A549 (cell line): ENCODE data around the gene PPP1CC. TPM values are rescaled to one million over a fixed set of nuclear protein-coding genes. Genes with fewer than 3 reads are reported as not detected.

Experiments used
- ATAC-seq, 2 experiments: fragments of 200-7000 bp in 1 of 2; fragments of >200 bp in 1 of 2; cut with Nextera tagmentation in 1 of 2; cut with Tn5 transposase in 1 of 2; 3 replicates each; pipeline versions ENCODE4 v1.8.0 to v1.9.1; 2018 to 2020; ENCODE audit warnings: mild to moderate bottlenecking in 1 of 2, moderate library complexity in 1 of 2
- CTCF ChIA-PET: fragments of 300-600 bp; sonication (Branson Sonifier 250); formaldehyde crosslinking; extraction: SDS; loops from one replicate; lab custom pipeline; 2021; ENCODE audit warnings: antibody characterized with exemption, inconsistent platforms; lab: Yijun Ruan, JAX
- POLR2A ChIA-PET: fragments of 350-600 bp; formaldehyde crosslinking; extraction: SDS; loops from one replicate; lab custom pipeline; 2021; ENCODE audit warnings: antibody characterized with exemption, inconsistent platforms; lab: Yijun Ruan, JAX
- DNase-seq, 2 experiments: peaks; one replicate each; pipeline versions ENCODE4 v3.0.0 to v3.0.0-alpha.2; 2011 to 2016; ENCODE audit warnings: low read depth in 1 of 2, low spot score in 1 of 2
- FAIRE-seq: peaks from 2 replicates; lab custom pipeline; 2011; peaks lifted over from hg19 to GRCh38; lab: Jason Lieb, UNC
- H3K27ac ChIP-seq, 2 experiments: fragments of >200 bp; sonication (Bioruptor Twin); formaldehyde crosslinking; 3 replicates each; pipeline ENCODE4 v1.5.1; 2016 to 2017
- H3K4me1 ChIP-seq: fragments of >200 bp; sonication (Bioruptor Twin); formaldehyde crosslinking; 3 replicates; pipeline ENCODE4 v1.6.1; 2016
- H3K4me2 ChIP-seq: fragments of >200 bp; sonication (Bioruptor Twin); formaldehyde crosslinking; 3 replicates; pipeline ENCODE4 v1.6.1; 2016
- H3K4me3 ChIP-seq: fragments of >200 bp; sonication (Bioruptor Twin); formaldehyde crosslinking; 3 replicates; pipeline ENCODE4 v1.5.1; 2016
- H3K9me3 ChIP-seq: fragments of >200 bp; sonication (Bioruptor Twin); formaldehyde crosslinking; 3 replicates; pipeline ENCODE4 v1.6.1; 2016
- BHLHE40 ChIP-seq: IDR thresholded peaks from 2 replicates; pipeline ENCODE4 v1.6.1; 2012; ENCODE audit warnings: low read depth, low read length, inconsistent platforms
- CBX2 ChIP-seq: fragments of 200-600 bp; sonication (generic); IDR thresholded peaks from 2 replicates; pipeline ENCODE4 v1.6.1; 2016; ENCODE audit warnings: low read depth, mild to moderate bottlenecking, borderline replicate concordance
- EHF ChIP-seq: fragments of 250-450 bp; sonication (Bioruptor Pico); IDR thresholded peaks from 2 replicates; pipeline ENCODE4 v1.5.0; 2020; ENCODE audit warnings: mild to moderate bottlenecking
- EHMT2 ChIP-seq: fragments of 200-600 bp; sonication (generic); IDR thresholded peaks from 2 replicates; pipeline ENCODE4 v1.6.1; 2016; ENCODE audit warnings: antibody characterized with exemption, low read depth, mild to moderate bottlenecking, moderate library complexity
- GATA3 ChIP-seq: IDR thresholded peaks from 2 replicates; pipeline ENCODE4 v1.6.1; 2012; ENCODE audit warnings: borderline replicate concordance
- HOXA7 ChIP-seq: fragments of 250-450 bp; sonication (Bioruptor Pico); IDR thresholded peaks from 2 replicates; pipeline ENCODE4 v1.5.0; 2020; ENCODE audit warnings: mild to moderate bottlenecking, moderate library complexity
- JUNB ChIP-seq: fragments of >200 bp; sonication (Bioruptor Twin); formaldehyde crosslinking; IDR thresholded peaks from 2 replicates; pipeline ENCODE4 v1.6.1; 2016
- KDM5A ChIP-seq: fragments of 200-600 bp; sonication (generic); IDR thresholded peaks from 2 replicates; pipeline ENCODE4 v1.6.1; 2016; ENCODE audit warnings: antibody characterized with exemption, mild to moderate bottlenecking
- NFE2L2 ChIP-seq: fragments of 150-350 bp; conservative IDR thresholded peaks from 2 replicates; pipeline ENCODE4 v1.6.1; 2014; ENCODE audit warnings: low read length
- NPAS2 ChIP-seq: fragments of 250-450 bp; sonication (Bioruptor Pico); IDR thresholded peaks from 2 replicates; pipeline ENCODE4 v1.8.0; 2022; ENCODE audit warnings: mild to moderate bottlenecking, moderate library complexity, borderline replicate concordance
- NR3C1 ChIP-seq: fragments of >200 bp; sonication (Bioruptor Twin); formaldehyde crosslinking; IDR thresholded peaks from 3 replicates; pipeline ENCODE4 v1.6.1; 2017
- PHF8 ChIP-seq: fragments of 200-600 bp; sonication (generic); IDR thresholded peaks from 2 replicates; pipeline ENCODE4 v1.6.1; 2016; ENCODE audit warnings: low read depth, mild to moderate bottlenecking, antibody characterized with exemption, moderate library complexity, borderline replicate concordance
- POLR2AphosphoS2 ChIP-seq: conservative IDR thresholded peaks from 2 replicates; pipeline ENCODE4 v1.6.1; 2012; ENCODE audit warnings: low read length, improper control_type of control experiment, inconsistent platforms
- RAD21 ChIP-seq, 2 experiments: fragments of >200 bp in 1 of 2; sonication (Bioruptor Twin) in 1 of 2; formaldehyde crosslinking in 1 of 2; IDR thresholded peaks in 1 of 2; conservative IDR thresholded peaks in 1 of 2; 2 replicates in 1 of 2; 3 replicates in 1 of 2; pipeline ENCODE4 v1.6.1; 2012 to 2018; ENCODE audit warnings: inconsistent platforms in 1 of 2
- RARB ChIP-seq: fragments of 250-450 bp; sonication (Bioruptor Pico); IDR thresholded peaks from 2 replicates; pipeline ENCODE4 v1.8.0; 2021; ENCODE audit warnings: mild to moderate bottlenecking, moderate library complexity
- RFX5 ChIP-seq: fragments of 450-650 bp; IDR thresholded peaks from 2 replicates; pipeline ENCODE4 v1.7.1; 2014; ENCODE audit warnings: antibody characterized with exemption, mild to moderate bottlenecking, moderate library complexity
- SMC3 ChIP-seq: fragments of >200 bp; sonication (Bioruptor Twin); formaldehyde crosslinking; IDR thresholded peaks from 3 replicates; pipeline ENCODE4 v1.6.1; 2018; ENCODE audit warnings: inconsistent platforms
- ZFP36 ChIP-seq: fragments of 450-650 bp; IDR thresholded peaks from 2 replicates; pipeline ENCODE4 v1.6.1; 2014; ENCODE audit warnings: borderline replicate concordance; ENCODE audit not compliant: partially characterized antibody
- WGBS: methylation state at CpG from one replicate; pipeline ENCODE4 v1.1.6; 2017; ENCODE audit errors: missing lambda C conversion rate; 5-methylcytosine and 5-hydroxymethylcytosine counted together
- polyA plus RNA-seq, 4 experiments: library from polyadenylated mRNA; depleted of rRNA in 3 of 4; stranded (reverse); fragments of >200 nt; fragmentation: RNase III in 1 of 4; extraction: RNeasy Plus Mini Kit Qiagen cat#74134 plus additional on column Dnase treatment in 1 of 4; gene quantifications; 2 replicates in 3 of 4; 3 replicates in 1 of 4; pipeline ENCODE4 v1.2.3, GENCODE V29; 2011 to 2017
- TF ChIP-seq, protein P1 (sequence below): IDR thresholded peaks from 2 replicates; pipeline ENCODE4 v1.6.1; 2012
- TF ChIP-seq, protein P2 (sequence below): fragments of >200 bp; sonication (Bioruptor Twin); formaldehyde crosslinking; IDR thresholded peaks from 3 replicates; pipeline ENCODE4 v1.6.1; 2016
- TF ChIP-seq, protein P3 (sequence below): fragments of 200-600 bp; sonication (generic); IDR thresholded peaks from 2 replicates; pipeline ENCODE4 v1.6.1; 2016; ENCODE audit warnings: antibody characterized with exemption, mild to moderate bottlenecking, moderate library complexity
- TF ChIP-seq, protein P4 (sequence below): fragments of >200 bp; sonication (Bioruptor Twin); formaldehyde crosslinking; IDR thresholded peaks from 2 replicates; pipeline ENCODE4 v1.6.1; 2016

PPP1CC gene
- polyA plus RNA-seq, 2 of the 4 experiments (the other 2 are of a cell fraction), result 131 to 258 TPM

DNA sequence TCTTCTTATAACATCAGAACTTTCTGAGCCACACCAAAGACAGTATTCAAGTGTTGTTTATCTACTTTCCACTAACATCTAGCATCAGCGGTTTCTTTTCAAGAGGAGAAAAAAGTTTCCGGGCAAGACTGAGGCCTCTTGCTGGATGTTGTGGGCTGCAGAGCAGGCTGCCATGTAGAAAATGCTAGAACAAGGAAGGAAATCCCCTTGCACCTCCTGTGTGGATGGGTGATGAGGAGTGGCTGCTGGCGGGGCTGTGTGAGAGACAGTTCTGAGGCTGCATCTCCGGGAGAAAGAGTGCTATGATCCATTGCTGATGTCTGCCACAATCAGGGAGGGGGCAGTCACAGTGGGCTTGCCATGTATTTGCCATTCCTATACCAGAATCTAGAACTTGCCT, 37.8 kb upstream of the PPP1CC start:
- ChIA-PET POLR2A (no interaction called here), CTCF (no interaction called here)
- ATAC-seq (no peak), FAIRE-seq (no peak), DNase-seq (no peak)
- Histone ChIP-seq H3K27ac (no peak overlapping the region), H3K9me3 (no peaks in the 10 kb centered on the region), H3K4me1 (no peaks in the 10 kb centered on the region), H3K4me2 (no peak overlapping the region), H3K4me3 (no peak overlapping the region)
- WGBS, result 75% methylated on average over 4 of the region's 4 CpGs
- TF ChIP-seq JUNB (no peak), RAD21 (conservative IDR thresholded peaks at IDR 0.05 in 1 of 2, IDR thresholded peaks at IDR 0.05 in 1 of 2) (no peak), NFE2L2 (no peak), NR3C1 (no peak), RFX5 (no peak), GATA3 (no peak), RARB (CRISPR knock-in tag) (no peak), POLR2AphosphoS2 (no peak), KDM5A (no peak), PHF8 (no peak), EHMT2 (no peak), SMC3 (no peak), BHLHE40 (no peak)
- TF ChIP-seq, protein P1, sequence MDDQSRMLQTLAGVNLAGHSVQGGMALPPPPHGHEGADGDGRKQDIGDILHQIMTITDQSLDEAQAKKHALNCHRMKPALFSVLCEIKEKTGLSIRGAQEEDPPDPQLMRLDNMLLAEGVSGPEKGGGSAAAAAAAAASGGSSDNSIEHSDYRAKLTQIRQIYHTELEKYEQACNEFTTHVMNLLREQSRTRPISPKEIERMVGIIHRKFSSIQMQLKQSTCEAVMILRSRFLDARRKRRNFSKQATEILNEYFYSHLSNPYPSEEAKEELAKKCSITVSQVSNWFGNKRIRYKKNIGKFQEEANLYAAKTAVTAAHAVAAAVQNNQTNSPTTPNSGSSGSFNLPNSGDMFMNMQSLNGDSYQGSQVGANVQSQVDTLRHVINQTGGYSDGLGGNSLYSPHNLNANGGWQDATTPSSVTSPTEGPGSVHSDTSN, result no peak
- TF ChIP-seq, protein P2, sequence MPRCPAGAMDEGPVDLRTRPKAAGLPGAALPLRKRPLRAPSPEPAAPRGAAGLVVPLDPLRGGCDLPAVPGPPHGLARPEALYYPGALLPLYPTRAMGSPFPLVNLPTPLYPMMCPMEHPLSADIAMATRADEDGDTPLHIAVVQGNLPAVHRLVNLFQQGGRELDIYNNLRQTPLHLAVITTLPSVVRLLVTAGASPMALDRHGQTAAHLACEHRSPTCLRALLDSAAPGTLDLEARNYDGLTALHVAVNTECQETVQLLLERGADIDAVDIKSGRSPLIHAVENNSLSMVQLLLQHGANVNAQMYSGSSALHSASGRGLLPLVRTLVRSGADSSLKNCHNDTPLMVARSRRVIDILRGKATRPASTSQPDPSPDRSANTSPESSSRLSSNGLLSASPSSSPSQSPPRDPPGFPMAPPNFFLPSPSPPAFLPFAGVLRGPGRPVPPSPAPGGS, result no peak
- TF ChIP-seq, protein P3, sequence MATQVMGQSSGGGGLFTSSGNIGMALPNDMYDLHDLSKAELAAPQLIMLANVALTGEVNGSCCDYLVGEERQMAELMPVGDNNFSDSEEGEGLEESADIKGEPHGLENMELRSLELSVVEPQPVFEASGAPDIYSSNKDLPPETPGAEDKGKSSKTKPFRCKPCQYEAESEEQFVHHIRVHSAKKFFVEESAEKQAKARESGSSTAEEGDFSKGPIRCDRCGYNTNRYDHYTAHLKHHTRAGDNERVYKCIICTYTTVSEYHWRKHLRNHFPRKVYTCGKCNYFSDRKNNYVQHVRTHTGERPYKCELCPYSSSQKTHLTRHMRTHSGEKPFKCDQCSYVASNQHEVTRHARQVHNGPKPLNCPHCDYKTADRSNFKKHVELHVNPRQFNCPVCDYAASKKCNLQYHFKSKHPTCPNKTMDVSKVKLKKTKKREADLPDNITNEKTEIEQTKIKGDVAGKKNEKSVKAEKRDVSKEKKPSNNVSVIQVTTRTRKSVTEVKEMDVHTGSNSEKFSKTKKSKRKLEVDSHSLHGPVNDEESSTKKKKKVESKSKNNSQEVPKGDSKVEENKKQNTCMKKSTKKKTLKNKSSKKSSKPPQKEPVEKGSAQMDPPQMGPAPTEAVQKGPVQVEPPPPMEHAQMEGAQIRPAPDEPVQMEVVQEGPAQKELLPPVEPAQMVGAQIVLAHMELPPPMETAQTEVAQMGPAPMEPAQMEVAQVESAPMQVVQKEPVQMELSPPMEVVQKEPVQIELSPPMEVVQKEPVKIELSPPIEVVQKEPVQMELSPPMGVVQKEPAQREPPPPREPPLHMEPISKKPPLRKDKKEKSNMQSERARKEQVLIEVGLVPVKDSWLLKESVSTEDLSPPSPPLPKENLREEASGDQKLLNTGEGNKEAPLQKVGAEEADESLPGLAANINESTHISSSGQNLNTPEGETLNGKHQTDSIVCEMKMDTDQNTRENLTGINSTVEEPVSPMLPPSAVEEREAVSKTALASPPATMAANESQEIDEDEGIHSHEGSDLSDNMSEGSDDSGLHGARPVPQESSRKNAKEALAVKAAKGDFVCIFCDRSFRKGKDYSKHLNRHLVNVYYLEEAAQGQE, result no peak

DNA sequence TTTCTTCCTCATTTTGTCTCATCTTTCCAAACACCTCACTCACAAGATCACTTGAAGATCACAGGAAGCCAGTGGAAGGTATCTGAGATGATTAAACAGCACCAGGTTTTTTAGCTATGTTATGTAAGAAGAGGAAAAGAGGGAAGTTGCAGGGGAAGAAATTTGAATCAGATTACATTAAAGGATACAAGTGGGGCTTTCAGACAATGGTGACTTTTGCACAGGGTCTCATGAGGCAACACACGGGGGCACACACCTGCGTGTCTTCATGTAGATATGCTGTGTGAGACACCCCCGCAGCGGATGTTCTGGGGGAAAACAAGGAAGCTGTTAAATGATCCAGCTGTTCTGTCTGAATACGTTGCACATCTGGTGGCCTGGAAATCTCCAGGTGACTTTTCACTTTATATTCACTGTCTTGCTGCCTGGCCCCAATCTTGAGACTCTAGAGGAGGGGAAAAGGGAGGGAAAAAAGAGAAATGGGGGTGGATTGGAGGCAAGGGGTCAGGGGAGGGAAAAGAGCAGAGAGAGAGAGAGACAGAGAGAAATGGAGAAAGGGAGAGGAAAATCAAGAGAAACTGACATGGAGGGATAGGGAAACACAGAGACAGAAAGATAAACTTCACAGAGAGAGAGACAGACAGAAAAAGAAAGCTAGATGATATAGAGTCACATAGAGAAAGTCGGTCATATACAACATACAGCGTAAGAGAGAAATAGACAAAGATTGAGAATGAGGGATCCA, 36.3 kb upstream of the PPP1CC start:
- Histone ChIP-seq H3K9me3 (no peaks in the 10 kb centered on the region), H3K4me3 (no peak overlapping the region), H3K4me2 (no peak overlapping the region), H3K27ac (no peak overlapping the region), H3K4me1 (no peaks in the 10 kb centered on the region)
- no peak for DNase-seq
- ATAC-seq, result no peak
- ChIA-PET POLR2A (no interaction called here), CTCF (interaction anchor here (1.0 to 1.4 kb wide), 2 partner anchors 12 to 47 kb away, joined by 3 read pairs; no protein-coding TSS in a partner anchor)
- TF ChIP-seq, protein P4, sequence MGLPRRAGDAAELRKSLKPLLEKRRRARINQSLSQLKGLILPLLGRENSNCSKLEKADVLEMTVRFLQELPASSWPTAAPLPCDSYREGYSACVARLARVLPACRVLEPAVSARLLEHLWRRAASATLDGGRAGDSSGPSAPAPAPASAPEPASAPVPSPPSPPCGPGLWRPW, result no peak
- TF ChIP-seq NPAS2 (CRISPR knock-in tag) (no peak), CBX2 (no peak), ZFP36 (no peak), HOXA7 (CRISPR knock-in tag) (no peak), EHF (no peak)
- no peak for FAIRE-seq
- 78% methylated on average over 7 of the region's 7 CpGs for WGBS
